CD4-positive, alpha-beta T cell treated with Interleukin-1 beta for 1 hour (primary cell): ENCODE data around the gene PRICKLE3.
"Not testable (repeated sequence)": the region's sequence is repeated elsewhere in the genome, so short reads cannot be mapped to it uniquely, and the experiment has no call there.

Source experiments
- DNase-seq, 2 donors: peaks; one replicate each; pipeline ENCODE4 v3.0.0-alpha.2; 2020 to 2022

The PRICKLE3 gene

DNA sequence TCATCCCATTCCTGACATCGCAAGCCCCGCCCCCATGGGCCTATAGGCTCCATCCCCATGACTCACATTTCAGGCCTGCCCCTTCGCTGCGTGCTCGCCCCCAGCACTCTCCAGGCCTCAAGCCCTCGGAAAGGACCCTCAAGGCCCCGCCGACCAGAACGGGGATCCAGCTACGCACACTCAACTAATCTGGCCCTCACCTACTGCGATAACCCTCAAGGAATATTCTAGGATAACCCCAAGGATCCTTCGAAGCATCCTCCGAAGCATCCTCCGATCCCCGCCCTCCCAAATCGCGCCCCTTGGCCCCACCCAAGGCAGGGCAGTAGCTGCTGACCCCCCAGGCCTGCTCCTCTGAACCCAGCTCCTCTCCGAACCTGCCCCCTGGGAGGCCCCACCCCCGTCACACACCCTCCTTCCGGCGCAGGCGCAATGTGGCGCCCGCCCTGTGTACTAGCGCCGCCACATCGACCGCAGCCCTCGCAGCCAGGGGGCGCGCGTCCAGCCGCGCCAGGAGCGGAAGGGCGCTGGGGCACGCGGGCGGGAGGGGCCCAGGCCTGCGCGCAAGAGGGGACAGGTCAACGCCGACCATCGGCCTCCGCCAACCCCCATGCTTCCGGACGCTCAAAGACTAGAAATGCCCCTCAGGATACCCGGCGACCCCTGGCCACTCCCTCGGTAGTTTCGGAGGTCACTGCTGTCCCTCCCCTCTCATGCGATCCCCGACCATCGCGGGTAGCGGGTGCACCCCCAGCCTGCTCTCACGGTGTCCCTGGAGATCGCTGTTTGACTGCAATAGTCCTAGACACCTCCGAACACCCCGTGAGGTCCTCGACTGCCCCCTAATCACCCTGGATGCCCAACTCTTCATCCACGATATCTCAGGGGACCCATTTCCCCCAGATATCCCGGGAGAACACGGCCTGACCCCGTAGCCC is 30.0 kb downstream of the PRICKLE3 start:
- DNase-seq = peak; percentile 89

DNA sequence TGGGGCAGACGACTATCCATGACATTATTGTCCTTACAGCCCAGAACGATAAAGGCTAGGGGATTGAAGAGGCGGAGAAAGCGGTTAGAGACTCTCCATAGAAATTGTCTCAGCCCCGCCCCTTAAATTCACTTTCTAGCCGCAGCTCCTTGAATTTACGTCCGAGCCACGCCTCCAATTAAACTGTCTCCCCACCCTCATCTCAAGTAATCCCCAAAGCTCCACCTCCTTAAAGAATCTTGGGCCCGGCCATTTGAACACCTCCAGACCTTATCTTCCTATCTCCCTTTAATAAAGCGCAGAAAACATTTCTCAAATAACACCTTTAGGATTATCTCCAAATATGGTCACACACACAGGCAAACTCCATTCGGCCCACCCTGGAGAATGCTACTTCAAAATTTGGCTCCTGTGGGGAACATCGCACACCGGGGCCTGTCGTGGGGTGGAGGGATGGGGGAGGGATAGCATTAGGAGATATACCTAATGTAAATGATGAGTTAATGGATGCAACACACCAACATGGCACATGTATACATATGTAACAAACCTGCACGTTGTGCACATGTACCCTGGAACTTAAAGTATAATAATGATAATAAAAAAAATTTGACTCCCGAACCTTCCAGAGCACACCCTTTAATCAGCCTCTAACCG is 30.8 kb downstream of the PRICKLE3 start:
- DNase-seq = peak; percentile 41 to 58

DNA sequence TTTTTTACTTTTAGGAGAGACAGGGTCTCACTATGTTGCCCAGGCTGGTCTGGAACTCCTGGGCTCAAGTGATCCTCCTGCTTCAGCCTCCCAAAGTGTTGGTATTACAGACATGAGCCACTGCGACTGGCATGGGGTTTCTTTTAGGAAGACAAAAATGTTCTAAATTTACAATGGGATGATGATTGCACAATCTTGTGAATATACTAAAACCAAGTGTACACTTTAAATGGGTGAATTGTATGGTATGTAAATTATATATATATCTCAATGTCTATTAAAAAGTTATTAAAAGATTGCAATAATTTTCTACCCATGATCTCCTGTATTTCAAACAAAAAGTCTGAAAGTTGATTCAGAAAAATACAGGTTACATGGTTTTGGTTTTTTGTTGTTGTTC is 32.7 kb downstream of the PRICKLE3 start:
- DNase-seq = no peak

DNA sequence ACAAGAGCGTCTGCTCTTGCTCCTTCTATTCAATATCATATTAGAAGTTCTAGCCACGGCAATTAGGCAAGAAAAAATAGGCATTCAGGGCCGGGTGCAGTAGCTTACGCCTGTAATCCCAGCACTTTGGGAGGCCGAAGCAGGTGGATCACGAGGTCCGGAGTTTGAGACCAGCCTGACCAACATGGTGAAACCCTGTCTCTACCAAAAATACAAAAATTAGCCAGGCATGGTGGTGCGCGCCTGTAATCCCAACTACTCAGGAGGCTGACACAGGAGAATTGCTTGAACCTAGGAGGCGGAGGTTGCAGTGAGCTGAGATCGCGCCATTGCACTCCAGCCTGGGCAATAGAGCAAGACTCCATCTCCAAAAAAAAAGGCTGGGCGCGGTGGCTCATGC is 36.9 kb downstream of the PRICKLE3 start:
- not testable (repeated sequence) for DNase-seq

DNA sequence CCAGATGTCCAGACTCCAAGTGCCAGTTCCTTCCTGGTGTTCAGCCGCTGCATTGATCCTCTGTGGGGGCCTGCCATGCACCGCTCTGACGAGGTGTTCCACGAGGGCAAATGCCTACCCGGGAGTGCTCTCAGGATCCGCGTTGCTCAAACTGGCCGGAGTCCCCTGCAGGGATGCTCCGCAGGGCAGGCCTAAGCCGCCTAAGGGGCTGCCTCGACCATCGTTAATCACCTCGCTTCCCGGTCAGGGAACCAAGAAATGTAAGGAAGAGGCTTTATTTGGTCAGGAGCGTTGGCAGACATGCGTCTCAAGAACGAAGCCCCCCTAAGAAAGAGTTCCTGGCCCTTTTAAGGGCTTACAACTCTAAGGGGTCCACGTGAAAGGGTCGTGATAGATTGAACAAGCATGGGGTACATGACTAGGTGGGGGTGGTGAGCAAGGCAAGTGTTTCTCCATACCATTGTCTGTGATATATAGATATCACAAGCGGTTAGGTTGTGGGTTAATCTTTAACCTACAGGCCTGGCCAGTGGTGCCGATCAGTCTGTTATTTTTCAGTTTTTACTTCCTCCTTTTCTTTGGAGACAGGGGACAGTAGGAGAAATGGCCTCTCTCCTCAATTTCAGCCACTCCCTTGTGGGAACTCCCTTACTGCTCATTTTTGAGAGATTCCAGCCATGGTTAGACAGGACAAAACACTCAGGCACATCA is 37.6 kb downstream of the PRICKLE3 start:
- not testable (repeated sequence) for DNase-seq

DNA sequence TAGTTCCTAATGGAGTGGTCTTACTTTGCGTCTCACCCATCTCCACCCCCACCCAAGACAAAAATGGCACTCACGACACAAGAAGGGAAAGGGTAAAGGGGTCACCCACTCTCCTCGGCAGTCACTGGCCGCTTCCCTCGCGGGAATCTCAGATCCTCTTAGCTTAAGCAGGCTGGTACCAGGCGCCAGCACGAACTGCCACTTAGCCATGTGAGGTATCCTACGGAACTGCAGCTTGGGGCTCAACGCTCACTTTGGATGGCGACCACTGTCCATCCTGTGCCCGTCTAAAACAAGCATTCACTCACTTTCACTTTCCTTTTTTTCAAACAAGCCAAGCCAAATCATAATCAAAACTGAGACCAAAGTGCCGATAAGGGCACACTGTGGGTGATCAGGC is 38.2 kb downstream of the PRICKLE3 start:
- DNase-seq = no peak

DNA sequence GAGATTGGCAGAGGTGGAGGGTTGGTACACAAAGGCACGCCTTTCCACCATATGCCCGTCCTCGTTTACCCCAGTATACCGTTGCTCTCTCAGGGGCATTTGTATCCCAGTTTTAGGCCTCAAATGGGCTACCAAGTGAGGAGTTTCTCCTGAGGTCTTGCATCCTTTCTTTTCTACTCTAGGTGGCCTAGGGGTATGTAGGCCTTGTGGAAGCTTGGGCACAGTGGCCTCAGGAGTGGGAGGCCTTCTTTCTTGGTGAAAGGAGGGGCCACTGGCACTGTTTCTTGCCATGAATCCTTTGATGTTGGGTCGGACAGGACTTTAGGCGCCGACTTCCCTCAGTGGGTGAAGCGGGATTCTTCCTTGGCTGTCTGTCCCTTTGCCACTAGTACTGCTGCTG is 38.9 kb downstream of the PRICKLE3 start:
- no peak for DNase-seq

DNA sequence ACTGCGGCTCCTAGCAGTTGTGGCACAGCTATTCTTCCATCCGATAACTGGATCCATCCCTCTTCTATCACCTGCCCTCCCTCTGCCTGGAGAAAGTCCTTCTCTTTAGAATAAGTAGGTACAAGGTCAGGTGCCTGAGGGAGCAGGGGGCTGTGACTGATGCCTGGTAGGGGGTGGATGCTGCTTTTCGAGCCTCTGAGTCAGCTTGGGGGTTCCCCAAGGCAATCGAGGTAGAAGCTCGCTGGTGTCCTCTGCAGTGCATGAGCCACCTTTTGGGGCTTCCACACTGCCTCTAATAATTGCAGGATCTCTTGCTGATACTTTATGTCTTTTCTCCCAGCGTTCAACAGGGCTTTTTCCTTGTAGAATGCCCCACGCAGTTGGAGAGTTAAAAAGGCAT is 43.0 kb downstream of the PRICKLE3 start:
- DNase-seq = not testable (repeated sequence)

DNA sequence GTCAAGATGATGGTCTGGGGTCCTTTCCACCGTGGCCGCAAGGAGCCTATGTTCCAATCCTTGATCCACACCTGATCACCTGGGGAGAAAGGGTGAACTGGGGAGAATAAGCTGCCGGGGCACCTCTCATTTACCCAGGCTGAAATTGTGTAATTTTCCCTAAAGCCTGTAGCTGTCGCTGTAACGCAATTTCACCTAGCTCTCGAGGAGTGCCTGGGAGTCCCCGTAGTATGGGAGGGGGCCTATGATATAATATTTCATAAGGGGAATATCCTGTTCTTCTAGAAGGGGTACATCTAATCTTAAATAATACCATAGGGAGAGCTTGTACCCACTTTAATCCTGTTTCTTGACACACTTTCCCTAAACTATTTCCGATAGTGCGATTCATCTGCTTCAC is 43.9 kb downstream of the PRICKLE3 start:
- peak in 1 of 2 donors; percentile 15 for DNase-seq

DNA sequence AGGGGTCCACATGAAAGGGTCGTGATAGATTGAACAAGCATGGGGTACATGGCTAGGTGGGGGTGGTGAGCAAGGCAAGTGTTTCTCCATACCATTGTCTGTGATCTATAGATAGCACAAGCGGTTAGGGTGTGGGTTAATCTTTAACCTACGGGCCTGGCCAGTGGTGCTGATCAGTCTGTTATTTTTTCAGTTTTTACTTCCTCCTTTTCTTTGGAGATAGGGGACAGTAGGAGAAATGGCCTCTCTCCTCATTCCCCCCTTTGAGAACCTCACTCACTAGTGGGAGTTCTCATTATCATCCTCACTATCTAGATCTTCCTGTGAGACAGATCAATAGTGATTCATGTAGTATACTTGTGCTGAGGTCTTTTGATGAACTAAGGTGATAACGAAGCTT is 46.5 kb downstream of the PRICKLE3 start:
- DNase-seq = no peak

DNA sequence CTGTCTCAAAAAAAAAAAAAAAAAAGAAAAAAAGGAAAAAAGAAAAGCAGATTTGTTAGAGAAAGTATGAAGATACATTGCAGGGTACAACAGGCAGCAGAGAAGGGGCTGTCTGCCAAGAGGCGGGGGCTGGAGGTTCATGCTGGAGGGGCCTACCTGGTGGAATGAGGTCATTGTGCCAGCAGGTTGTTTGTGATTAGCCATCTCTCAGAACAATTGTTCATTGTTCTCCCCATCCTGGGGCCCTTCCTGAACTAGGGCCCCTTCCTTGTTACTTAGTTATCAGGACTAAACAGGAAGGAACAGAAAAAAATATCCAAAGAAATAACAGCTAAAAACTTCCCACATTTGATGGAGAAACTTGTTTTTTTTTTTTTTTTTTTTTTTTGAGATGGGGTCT is 48.7 kb downstream of the PRICKLE3 start:
- no peak for DNase-seq

DNA sequence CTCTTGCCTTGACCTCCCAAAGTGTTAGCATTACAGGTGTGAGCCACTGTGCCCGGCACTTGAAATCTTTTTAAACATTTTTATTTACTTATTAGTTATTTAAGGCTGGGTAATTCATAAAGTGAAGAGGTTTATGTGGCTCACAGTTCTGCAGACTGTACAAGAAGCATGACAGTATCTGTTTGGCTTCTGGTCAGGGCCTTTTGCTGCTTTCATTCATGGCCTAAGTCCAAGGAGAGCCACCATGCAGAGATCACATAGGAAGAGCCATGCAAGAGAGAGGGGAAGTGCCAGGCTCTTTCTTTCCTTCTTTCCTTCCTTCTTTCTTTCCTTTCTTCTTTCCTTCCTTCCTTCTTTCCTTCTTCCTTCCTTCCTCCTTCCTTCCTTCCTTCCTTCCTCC is 52.4 kb downstream of the PRICKLE3 start:
- DNase-seq = no peak

DNA sequence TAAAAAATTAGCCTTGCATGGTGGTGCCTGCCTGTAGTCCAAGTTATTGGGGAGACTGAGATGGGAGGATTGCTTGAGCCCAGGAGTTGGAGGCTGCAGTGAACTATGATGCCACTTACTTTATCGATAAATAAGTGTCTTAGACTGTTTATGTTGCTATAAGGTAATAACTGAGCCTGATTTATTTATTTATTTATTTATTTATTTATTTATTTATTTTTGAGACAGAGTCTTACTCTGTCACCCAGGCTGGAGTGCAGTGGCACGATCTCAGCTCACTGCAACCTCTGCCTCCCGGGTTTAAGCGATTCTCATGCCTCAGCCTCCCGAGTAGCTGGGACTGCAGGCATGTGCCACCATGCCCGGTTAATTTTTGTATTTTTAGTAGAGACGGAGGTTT is 53.9 kb downstream of the PRICKLE3 start:
- not testable (repeated sequence) for DNase-seq

DNA sequence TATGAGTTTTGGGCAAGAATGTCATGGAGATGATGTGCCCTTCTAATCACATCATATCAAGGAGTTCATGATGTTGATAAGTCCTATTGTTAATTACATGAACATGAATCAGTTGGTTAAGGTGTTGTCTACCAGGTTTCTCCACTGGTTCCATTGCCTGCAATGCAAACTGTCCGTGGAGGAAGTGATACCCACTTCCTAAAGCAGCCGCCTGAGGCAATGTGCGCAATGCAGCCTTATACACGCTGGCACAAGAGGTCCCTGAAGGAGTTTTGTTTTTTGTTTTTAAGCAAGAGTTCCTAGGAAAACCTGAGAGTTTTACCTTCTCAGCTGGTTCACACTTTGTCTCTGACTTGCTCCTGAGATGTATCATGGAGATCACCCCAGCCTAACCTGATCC is 56.7 kb downstream of the PRICKLE3 start:
- DNase-seq = peak in 1 of 2 donors; percentile 7

DNA sequence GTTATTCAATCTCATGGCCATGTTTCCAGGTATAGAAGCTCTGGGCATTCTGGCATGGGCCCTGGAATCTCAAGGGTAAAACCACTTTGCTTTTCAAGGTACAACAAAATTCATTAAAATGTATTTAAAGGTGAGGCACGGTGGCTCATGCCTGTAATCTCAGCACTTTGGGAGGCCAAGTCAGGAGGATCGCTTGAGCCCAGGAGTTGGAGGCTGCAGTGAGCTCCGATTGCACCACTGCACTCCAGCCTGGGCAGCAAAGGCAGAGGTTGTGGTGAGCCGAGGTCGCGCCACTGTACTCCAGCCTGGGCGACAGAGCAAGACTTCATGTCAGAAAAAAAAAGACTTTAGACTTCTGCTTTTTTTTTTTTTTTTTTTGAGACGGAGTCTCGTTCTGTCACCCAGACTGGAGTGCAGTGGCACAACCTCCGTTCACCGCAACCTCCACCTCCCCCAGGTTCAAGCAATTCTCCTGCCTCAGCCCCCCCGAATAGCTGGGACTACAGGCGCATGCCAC is 58.4 kb downstream of the PRICKLE3 start:
- peak in 1 of 2 donors; percentile 13 for DNase-seq
